Neural cell (in vitro differentiated cells): ENCODE data around the gene NRXN2.

ENCODE experiments used
- EP300 ChIP-seq: fragments of 450-650 bp; conservative IDR thresholded peaks from 2 replicates; pipeline ENCODE4 v1.6.1; 2014; ENCODE audit warnings: antibody characterized with exemption, mild to moderate bottlenecking, moderate library complexity; ENCODE audit not compliant: poor library complexity, severe bottlenecking
- EZH2 ChIP-seq: fragments of 200-600, 300-800 bp; shearing (Covaris generic), sonication (generic); IDR thresholded peaks from 2 replicates; pipeline ENCODE4 v1.6.1; 2014; ENCODE audit warnings: antibody characterized with exemption, low read length, borderline replicate concordance, mild to moderate bottlenecking; ENCODE audit not compliant: insufficient read depth, poor library complexity, severe bottlenecking
- MXI1 ChIP-seq: fragments of 450-650 bp; conservative IDR thresholded peaks from 2 replicates; pipeline ENCODE4 v1.6.1; 2014; ENCODE audit warnings: antibody characterized with exemption, mild to moderate bottlenecking; ENCODE audit not compliant: poor library complexity, severe bottlenecking
- POLR2AphosphoS5 ChIP-seq: IDR thresholded peaks from 2 replicates; pipeline ENCODE4 v1.6.1; 2012
- RAD21 ChIP-seq: fragments of 450-650 bp; conservative IDR thresholded peaks from 2 replicates; pipeline ENCODE4 v1.6.1; 2014; ENCODE audit warnings: antibody characterized with exemption, mild to moderate bottlenecking, moderate library complexity
- SMC3 ChIP-seq: fragments of 450-650 bp; conservative IDR thresholded peaks from 2 replicates; pipeline ENCODE4 v1.6.1; 2014; ENCODE audit warnings: antibody characterized with exemption, mild to moderate bottlenecking, moderate library complexity; ENCODE audit not compliant: poor library complexity
- TAF1 ChIP-seq: IDR thresholded peaks from 2 replicates; pipeline ENCODE4 v1.6.1; 2012; ENCODE audit warnings: low read depth
- TF ChIP-seq, protein P1 (sequence below): fragments of 450-650 bp; IDR thresholded peaks from 2 replicates; pipeline ENCODE4 v1.5.1; 2014; ENCODE audit warnings: antibody characterized with exemption, mild to moderate bottlenecking, moderate library complexity; ENCODE audit not compliant: poor library complexity, severe bottlenecking
- TF ChIP-seq, protein P2 (sequence below): IDR thresholded peaks from 2 replicates; pipeline ENCODE4 v1.6.1; 2012; ENCODE audit warnings: borderline replicate concordance

DNA sequence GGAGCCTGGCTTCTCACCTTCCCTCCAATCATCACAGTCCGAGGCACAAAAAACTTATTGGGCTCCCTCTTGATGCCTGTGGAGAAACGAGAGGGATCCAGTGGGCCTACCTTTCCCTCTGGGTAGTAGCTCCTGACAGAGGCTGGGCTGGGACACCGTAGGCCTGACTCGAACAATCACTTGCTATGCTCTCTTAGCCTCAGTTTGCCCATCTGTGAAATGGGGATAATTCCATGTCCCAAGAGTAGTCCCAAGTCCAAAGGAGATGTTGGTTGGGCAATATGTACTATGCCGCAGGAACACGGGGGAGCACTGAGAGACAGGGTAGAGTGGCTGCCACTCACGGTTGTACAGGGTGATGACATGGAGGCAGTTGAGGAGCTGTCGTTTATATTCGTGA is 28.6 kb upstream of the NRXN2 start:
- TF ChIP-seq RAD21 (no peak), POLR2AphosphoS5 (no peak), TAF1 (no peak), EZH2 (no peak), EP300 (no peak), SMC3 (no peak), MXI1 (no peak)
- TF ChIP-seq, protein P1, sequence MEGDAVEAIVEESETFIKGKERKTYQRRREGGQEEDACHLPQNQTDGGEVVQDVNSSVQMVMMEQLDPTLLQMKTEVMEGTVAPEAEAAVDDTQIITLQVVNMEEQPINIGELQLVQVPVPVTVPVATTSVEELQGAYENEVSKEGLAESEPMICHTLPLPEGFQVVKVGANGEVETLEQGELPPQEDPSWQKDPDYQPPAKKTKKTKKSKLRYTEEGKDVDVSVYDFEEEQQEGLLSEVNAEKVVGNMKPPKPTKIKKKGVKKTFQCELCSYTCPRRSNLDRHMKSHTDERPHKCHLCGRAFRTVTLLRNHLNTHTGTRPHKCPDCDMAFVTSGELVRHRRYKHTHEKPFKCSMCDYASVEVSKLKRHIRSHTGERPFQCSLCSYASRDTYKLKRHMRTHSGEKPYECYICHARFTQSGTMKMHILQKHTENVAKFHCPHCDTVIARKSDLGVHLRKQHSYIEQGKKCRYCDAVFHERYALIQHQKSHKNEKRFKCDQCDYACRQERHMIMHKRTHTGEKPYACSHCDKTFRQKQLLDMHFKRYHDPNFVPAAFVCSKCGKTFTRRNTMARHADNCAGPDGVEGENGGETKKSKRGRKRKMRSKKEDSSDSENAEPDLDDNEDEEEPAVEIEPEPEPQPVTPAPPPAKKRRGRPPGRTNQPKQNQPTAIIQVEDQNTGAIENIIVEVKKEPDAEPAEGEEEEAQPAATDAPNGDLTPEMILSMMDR = no peak
- TF ChIP-seq, protein P2, sequence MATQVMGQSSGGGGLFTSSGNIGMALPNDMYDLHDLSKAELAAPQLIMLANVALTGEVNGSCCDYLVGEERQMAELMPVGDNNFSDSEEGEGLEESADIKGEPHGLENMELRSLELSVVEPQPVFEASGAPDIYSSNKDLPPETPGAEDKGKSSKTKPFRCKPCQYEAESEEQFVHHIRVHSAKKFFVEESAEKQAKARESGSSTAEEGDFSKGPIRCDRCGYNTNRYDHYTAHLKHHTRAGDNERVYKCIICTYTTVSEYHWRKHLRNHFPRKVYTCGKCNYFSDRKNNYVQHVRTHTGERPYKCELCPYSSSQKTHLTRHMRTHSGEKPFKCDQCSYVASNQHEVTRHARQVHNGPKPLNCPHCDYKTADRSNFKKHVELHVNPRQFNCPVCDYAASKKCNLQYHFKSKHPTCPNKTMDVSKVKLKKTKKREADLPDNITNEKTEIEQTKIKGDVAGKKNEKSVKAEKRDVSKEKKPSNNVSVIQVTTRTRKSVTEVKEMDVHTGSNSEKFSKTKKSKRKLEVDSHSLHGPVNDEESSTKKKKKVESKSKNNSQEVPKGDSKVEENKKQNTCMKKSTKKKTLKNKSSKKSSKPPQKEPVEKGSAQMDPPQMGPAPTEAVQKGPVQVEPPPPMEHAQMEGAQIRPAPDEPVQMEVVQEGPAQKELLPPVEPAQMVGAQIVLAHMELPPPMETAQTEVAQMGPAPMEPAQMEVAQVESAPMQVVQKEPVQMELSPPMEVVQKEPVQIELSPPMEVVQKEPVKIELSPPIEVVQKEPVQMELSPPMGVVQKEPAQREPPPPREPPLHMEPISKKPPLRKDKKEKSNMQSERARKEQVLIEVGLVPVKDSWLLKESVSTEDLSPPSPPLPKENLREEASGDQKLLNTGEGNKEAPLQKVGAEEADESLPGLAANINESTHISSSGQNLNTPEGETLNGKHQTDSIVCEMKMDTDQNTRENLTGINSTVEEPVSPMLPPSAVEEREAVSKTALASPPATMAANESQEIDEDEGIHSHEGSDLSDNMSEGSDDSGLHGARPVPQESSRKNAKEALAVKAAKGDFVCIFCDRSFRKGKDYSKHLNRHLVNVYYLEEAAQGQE = no peak
